AG04450 (cell line): ENCODE data around the gene LRMDA. TPM values are rescaled to one million over a fixed set of nuclear protein-coding genes. Genes with fewer than 3 reads are reported as not detected.

Experiments used
- CTCF ChIA-PET: fragments of 300-600, 350-600 bp; formaldehyde crosslinking; extraction: SDS; loops from one replicate; lab custom pipeline; 2022; ENCODE audit warnings: antibody characterized with exemption, inconsistent platforms; lab: Charles Lee
- POLR2A ChIA-PET: fragments of 350-600 bp; formaldehyde crosslinking; extraction: SDS; loops from one replicate; lab custom pipeline; 2021; ENCODE audit warnings: antibody characterized with exemption, inconsistent platforms; lab: Yijun Ruan, JAX
- DNase-seq: peaks from one replicate; pipeline ENCODE4 v3.0.0-alpha.2; 2011; ENCODE audit warnings: low read depth, low spot score
- H3K27ac ChIP-seq: one replicate; pipeline ENCODE4 v1.5.1; 2012; ENCODE audit warnings: low read depth, low read length, control low read depth
- H3K27me3 ChIP-seq: one replicate; pipeline ENCODE4 v1.6.0; 2012; ENCODE audit warnings: low read length; ENCODE audit not compliant: control insufficient read depth, insufficient read depth
- H3K4me3 ChIP-seq: 2 replicates; pipeline ENCODE4 v1.5.1; 2011; ENCODE audit warnings: mild to moderate bottlenecking, low read depth, low read length, control low read depth
- H3K9me3 ChIP-seq: 2 replicates; pipeline ENCODE4 v1.5.1; 2012; ENCODE audit warnings: low read length; ENCODE audit not compliant: control insufficient read depth, insufficient read depth
- CTCF ChIP-seq: IDR thresholded peaks from 2 replicates; pipeline ENCODE4 v1.5.1; 2011; ENCODE audit warnings: low read depth, low read length, control low read depth, inconsistent platforms
- polyA plus RNA-seq: library from polyadenylated mRNA; depleted of rRNA; stranded (reverse); fragments of >200 nt; gene quantifications from 2 replicates; pipeline ENCODE4 v1.2.3, GENCODE V29; 2011

Gene LRMDA
- polyA plus RNA-seq, 1 experiment = 0.12 TPM

- peaks cover 3% of the 10 kb centered on the region for H3K27me3 ChIP-seq
- no peak overlapping the region for H3K4me3 ChIP-seq
- no peak for DNase-seq
- TF ChIP-seq CTCF = no peak
- no peak overlapping the region for H3K27ac ChIP-seq
- H3K9me3 ChIP-seq = no peaks in the 10 kb centered on the region
- ChIA-PET CTCF (no interaction called here), POLR2A (no interaction called here)
These were observed 448.8 kb downstream of the LRMDA start for GRCh38 chr10:75880031-75880775.

GRCh38 chr10:75883081-75884072, 452.0 kb downstream of the LRMDA start:
- Histone ChIP-seq H3K4me3 (no peak overlapping the region), H3K9me3 (no peaks in the 10 kb centered on the region), H3K27me3 (peaks cover 6% of the 10 kb centered on the region), H3K27ac (no peak overlapping the region)
- CTCF ChIA-PET = no interaction called here
- POLR2A ChIA-PET = no interaction called here
- TF ChIP-seq CTCF = no peak
- DNase-seq = no peak

- no peak for TF ChIP-seq CTCF
- Histone ChIP-seq H3K27me3 (peaks cover 6% of the 10 kb centered on the region), H3K4me3 (no peak overlapping the region), H3K27ac (no peak overlapping the region), H3K9me3 (no peaks in the 10 kb centered on the region)
- DNase-seq = no peak
- CTCF ChIA-PET = no interaction called here
- POLR2A ChIA-PET = no interaction called here
These were observed 453.4 kb downstream of the LRMDA start for GRCh38 chr10:75884808-75885207.

GRCh38 chr10:75887369-75887768, 455.9 kb downstream of the LRMDA start:
- Histone ChIP-seq H3K27me3 (peaks cover 6% of the 10 kb centered on the region), H3K9me3 (no peaks in the 10 kb centered on the region), H3K4me3 (no peak overlapping the region), H3K27ac (no peak overlapping the region)
- no peak for TF ChIP-seq CTCF
- POLR2A ChIA-PET = no interaction called here
- DNase-seq = no peak
- CTCF ChIA-PET = no interaction called here
